Thymus (tissue), 11 donors: Measurements from ENCODE around the gene MRPL23. TPM values are rescaled to one million over a fixed set of nuclear protein-coding genes. Genes with fewer than 3 reads are reported as not detected.

ENCODE experiments used
- DNase-seq, 9 donors: peaks; one replicate each; pipeline ENCODE4 v3.0.0-alpha.2; 2013; ENCODE audit warnings: low spot score in 9 of 9, low read depth in 6 of 9, missing footprints in 1 of 9
- H3K27ac ChIP-seq, 2 donors: one replicate each; pipeline ENCODE4 v1.5.1; 2013; ENCODE audit warnings: control low read depth in 1 of 2, low read depth in 1 of 2, low read length in 1 of 2, mild to moderate bottlenecking in 1 of 2, moderate library complexity in 1 of 2
- H3K27me3 ChIP-seq, 2 donors: one replicate each; pipeline ENCODE4 v1.5.1; 2013; ENCODE audit warnings: low read length in 1 of 2; ENCODE audit not compliant: control insufficient read depth in 2 of 2, insufficient read depth in 1 of 2
- H3K36me3 ChIP-seq, 2 donors: one replicate each; pipeline ENCODE4 v1.5.1; 2013; ENCODE audit warnings: low read length in 1 of 2, mild to moderate bottlenecking in 1 of 2, moderate library complexity in 1 of 2; ENCODE audit not compliant: control insufficient read depth in 2 of 2, insufficient read depth in 2 of 2
- H3K4me1 ChIP-seq, 2 donors: one replicate each; pipeline ENCODE4 v1.5.1; 2013; ENCODE audit warnings: low read length in 2 of 2; ENCODE audit not compliant: control insufficient read depth in 2 of 2, insufficient read depth in 2 of 2
- H3K4me3 ChIP-seq, 2 donors: one replicate each; pipeline ENCODE4 v1.5.1; 2013; ENCODE audit warnings: low read length in 2 of 2, control low read depth in 1 of 2, mild to moderate bottlenecking in 1 of 2
- H3K9me3 ChIP-seq, 2 donors: one replicate each; pipeline ENCODE4 v1.5.1; 2013; ENCODE audit warnings: low read length in 1 of 2, mild to moderate bottlenecking in 1 of 2; ENCODE audit not compliant: control insufficient read depth in 2 of 2, insufficient read depth in 1 of 2
- WGBS: extraction: QIAGEN DNeasy Blood & Tissue Kit; methylation state at CpG from one replicate; pipeline ENCODE4 v1.1.7; 2013; 5-methylcytosine and 5-hydroxymethylcytosine counted together
- polyA plus RNA-seq: library from polyadenylated mRNA; stranded (reverse); fragments of 200-250 nt; gene quantifications from one replicate; pipeline ENCODE4 v1.2.3, GENCODE V29; 2013
- total RNA-seq: library from RNA; stranded (reverse); fragments of 120-200 nt; gene quantifications from one replicate; pipeline ENCODE4 v1.2.4, GENCODE V29; 2013
- donor health status: healthy.

Gene MRPL23
- total and polyA plus RNA-seq, 2 donors = 62.8 to 75.9 TPM

DNA sequence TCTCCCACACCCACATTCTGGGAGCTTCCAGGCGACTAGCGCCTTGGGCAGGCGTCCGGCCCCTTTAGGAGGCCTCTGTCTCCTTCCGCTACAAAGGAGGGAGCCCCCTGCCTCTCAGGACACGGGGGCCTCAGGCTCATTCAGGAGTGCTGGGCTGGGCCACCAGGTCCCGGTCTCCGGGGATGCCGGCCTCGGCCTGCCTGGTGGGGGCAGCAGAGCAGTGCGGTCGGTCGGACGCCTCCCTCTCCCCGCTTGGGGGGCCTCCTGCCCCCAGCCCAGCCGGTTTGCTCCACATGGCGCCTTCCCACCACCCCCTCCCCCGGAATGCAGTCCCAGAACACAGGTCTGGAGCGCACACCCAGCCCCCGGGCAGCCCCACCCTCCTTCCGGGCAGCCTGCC, 21.9 kb downstream of the MRPL23 start:
- WGBS = no CpG with 5 or more reads among the region's 21 CpGs
- no peak overlapping the region for H3K27ac ChIP-seq

DNA sequence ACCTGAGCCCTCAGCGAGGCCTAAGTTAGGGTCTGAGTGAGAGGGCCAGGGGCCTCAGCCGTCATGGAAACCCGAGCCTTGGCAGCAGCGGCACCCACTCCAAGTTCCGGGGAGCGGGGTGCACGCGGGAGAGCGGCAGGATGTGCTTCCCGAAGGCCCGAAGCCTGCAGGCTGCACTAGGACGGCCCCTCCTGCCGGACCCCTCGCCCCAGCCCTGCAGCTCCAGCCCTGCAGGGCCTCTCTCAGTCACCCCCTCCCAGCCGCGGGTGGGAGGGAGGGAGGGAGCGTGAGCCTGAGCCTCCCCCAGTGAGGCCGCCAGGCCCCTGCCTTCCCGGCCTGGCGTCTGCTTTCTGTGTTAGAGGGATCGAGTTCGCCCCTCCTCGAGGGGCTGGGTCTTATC, 22.6 kb downstream of the MRPL23 start:
- H3K4me1 ChIP-seq = no peaks in the 10 kb centered on the region
- no peak overlapping the region for H3K27ac ChIP-seq
- H3K4me3 ChIP-seq = no peak overlapping the region
- no peaks in the 10 kb centered on the region for H3K9me3 ChIP-seq
- no CpG with 5 or more reads among the region's 23 CpGs for WGBS
- DNase-seq = no peak
- H3K36me3 ChIP-seq = no peaks in the 10 kb centered on the region
- no peaks in the 10 kb centered on the region for H3K27me3 ChIP-seq

More for the DNA sequence above, 21.9 kb downstream of the MRPL23 start:
- Histone ChIP-seq H3K9me3 (no peaks in the 10 kb centered on the region), H3K27me3 (no peaks in the 10 kb centered on the region), H3K4me1 (no peaks in the 10 kb centered on the region), H3K36me3 (no peaks in the 10 kb centered on the region), H3K4me3 (no peak overlapping the region)
- no peak for DNase-seq

DNA sequence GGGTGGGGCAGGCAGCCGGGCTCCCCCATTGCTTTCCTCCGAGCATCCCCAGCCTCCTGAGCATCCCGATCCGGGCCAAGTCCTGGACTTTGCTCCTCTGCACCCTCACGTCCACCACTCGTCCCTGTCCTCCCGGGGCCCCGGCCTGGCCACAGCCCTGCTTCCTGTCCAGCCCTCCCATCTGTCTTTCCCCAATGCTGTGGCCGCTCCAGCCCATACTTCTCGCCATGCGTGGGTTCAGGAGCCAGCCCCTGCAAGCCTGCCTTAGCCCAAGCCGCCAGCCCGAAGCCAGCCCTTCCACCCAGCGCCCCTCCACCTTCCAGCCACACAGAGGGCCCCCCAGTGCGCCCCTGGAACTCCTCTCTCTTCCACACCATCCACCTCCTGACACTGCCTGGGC, 23.8 kb downstream of the MRPL23 start:
- Histone ChIP-seq H3K27ac (no peak overlapping the region), H3K36me3 (no peaks in the 10 kb centered on the region), H3K9me3 (no peaks in the 10 kb centered on the region), H3K27me3 (no peaks in the 10 kb centered on the region), H3K4me3 (no peak overlapping the region), H3K4me1 (no peaks in the 10 kb centered on the region)
- DNase-seq = no peak
- WGBS = 98% methylated on average over 10 of the region's 15 CpGs

DNA sequence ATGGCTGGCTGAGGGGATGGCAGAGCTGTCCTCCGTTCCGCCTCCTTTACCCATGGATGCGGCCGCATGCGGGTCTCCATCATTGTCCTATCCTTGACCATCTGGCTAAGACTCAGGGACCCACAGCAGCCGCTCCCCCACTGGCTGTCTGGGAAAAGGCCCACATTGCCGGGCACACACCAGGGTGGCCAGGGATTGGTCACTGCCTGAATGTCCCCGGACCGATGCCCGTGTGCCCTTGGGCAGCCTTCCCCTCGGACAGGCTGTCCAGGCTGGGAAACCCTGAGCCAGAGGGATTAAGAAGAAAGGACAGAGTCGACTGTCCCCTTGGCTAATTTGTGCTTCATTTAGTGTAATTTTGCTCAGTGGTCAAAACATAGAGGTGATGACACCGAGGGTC, 28.1 kb downstream of the MRPL23 start:
- no CpG with 5 or more reads among the region's 13 CpGs for WGBS
- Histone ChIP-seq H3K36me3 (no peaks in the 10 kb centered on the region), H3K27me3 (no peaks in the 10 kb centered on the region), H3K9me3 (no peaks in the 10 kb centered on the region), H3K27ac (no peak overlapping the region), H3K4me1 (no peaks in the 10 kb centered on the region), H3K4me3 (no peak overlapping the region)
- no peak for DNase-seq

DNA sequence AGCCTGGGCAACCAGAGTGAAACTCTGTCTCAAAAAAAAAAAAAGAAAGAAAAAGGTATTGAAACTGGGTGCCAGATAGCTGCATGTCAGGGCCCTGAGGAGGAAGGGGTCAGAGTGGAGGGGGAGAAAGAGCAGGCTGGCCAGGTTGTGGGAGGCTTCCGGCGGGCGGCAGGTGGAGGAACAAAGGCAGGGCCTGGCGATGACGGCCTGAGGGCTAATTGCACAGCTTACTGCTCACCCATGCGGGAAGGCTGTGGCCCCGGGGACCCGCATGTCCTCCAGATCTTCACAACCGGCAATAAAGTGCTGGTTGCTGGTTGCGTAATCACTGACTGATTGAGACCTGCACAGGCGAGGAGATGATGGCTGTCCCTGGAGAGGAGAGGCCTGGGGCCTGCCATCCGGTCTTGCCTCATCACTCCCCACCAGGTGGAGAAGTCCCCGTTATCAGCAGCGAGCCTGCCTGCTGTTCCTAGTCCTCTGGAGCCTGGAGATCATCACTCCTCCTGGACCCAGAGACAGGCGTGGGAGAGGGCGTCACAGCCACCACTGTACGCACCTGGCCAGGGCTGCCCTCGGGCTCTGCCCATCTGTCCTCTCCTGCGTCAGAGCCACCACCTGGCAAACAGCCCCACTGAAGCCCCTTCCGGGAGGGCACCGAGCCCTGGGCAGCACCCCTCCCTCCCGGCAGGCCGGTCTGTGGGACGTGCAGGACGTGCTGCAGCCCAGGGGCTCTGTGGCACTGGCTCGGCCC, 31.8 kb downstream of the MRPL23 start:
- 87% methylated on average over 10 of the region's 26 CpGs for WGBS
- DNase-seq = no peak
- Histone ChIP-seq H3K9me3 (no peaks in the 10 kb centered on the region), H3K27ac (no peak overlapping the region), H3K27me3 (no peaks in the 10 kb centered on the region), H3K4me3 (no peak overlapping the region), H3K4me1 (no peaks in the 10 kb centered on the region), H3K36me3 (no peaks in the 10 kb centered on the region)

DNA sequence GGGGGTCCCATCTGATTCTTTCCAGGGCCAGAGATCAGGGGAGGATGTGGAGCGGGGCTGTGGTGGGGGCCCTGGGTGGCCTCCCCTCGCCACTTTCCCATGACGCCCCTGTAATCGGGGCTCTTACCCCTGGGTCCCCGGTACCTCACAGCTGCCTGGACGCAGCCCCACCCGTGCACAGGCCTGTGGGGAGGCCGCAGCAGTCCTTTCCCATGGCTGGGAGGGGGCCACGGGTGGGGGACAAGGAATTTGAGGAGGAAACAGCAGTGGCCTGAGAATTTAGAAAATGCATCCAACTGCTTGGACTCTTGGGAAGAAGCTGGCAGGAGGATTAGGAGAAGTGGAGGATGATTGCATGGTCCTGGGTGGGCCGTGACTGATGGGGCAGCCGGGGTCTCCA, 32.5 kb downstream of the MRPL23 start:
- 100% methylated on average over 5 of the region's 11 CpGs for WGBS
- H3K27ac ChIP-seq = no peak overlapping the region
- H3K27me3 ChIP-seq = no peaks in the 10 kb centered on the region
- no peaks in the 10 kb centered on the region for H3K36me3 ChIP-seq
- no peaks in the 10 kb centered on the region for H3K4me1 ChIP-seq
- no peak overlapping the region for H3K4me3 ChIP-seq
- no peak for DNase-seq
- no peaks in the 10 kb centered on the region for H3K9me3 ChIP-seq

DNA sequence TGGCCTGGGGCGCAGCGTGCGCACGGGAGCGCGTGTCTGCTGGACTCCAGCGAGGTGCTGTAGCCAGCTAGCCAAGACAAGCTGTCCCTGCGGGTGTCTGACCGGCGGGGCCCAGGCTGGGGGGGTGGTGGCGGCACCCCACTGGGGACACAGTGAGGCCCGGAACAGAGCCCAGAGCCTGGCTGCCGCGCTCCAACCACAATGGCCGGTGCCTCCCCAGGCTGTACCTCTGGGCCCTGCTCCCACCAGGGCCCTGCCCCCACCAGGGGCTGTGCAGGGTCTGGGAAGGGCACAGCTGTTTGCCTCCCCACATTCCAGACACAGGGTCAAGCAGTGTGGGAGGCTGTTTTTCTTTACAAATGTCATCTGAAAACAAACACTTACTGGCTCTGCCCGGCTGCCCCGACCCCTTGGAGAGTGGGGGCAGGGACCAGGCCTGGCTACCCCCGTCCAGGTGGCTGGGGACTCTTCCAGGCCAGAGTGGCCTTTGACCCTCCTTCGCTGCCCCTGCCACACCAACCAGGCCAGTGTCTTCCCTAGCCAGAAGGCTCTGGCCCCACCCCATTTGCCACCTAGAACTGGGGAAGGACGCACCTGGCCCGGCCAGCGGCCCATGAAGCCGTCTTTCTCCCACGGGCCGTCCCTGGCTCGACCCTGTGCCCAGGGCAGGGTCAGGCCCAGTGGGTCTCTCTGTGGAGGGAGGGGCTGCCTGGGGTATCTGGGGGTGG, 35.9 kb downstream of the MRPL23 start:
- DNase-seq = no peak
- H3K36me3 ChIP-seq = no peaks in the 10 kb centered on the region
- H3K27me3 ChIP-seq = no peaks in the 10 kb centered on the region
- H3K4me1 ChIP-seq = no peaks in the 10 kb centered on the region
- WGBS = no CpG with 5 or more reads among the region's 26 CpGs
- no peak overlapping the region for H3K4me3 ChIP-seq
- no peaks in the 10 kb centered on the region for H3K9me3 ChIP-seq
- no peak overlapping the region for H3K27ac ChIP-seq

DNA sequence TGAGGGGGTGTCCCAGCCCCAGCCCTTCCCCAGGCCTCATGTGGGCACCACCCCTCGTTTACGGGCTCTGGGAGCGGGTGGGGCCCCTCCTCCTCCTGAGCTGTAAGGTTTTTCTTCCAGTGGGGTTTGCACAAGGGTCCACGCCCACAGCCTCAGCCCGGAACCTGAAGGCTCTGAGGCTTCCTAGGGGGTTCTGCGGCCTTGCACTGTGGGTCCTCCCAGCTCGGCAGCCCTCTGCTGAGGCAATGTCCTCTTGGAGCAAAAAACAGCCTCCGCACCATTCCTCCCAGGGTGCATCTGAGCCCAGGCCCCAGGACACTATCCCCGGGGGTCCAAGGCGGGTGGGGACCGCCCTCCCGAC, 36.4 kb downstream of the MRPL23 start:
- H3K4me1 ChIP-seq = no peaks in the 10 kb centered on the region
- H3K9me3 ChIP-seq = no peaks in the 10 kb centered on the region
- H3K4me3 ChIP-seq = no peak overlapping the region
- H3K27ac ChIP-seq = no peak overlapping the region
- 93% methylated on average over 12 of the region's 12 CpGs for WGBS
- H3K36me3 ChIP-seq = no peaks in the 10 kb centered on the region
- no peak for DNase-seq
- H3K27me3 ChIP-seq = no peaks in the 10 kb centered on the region

DNA sequence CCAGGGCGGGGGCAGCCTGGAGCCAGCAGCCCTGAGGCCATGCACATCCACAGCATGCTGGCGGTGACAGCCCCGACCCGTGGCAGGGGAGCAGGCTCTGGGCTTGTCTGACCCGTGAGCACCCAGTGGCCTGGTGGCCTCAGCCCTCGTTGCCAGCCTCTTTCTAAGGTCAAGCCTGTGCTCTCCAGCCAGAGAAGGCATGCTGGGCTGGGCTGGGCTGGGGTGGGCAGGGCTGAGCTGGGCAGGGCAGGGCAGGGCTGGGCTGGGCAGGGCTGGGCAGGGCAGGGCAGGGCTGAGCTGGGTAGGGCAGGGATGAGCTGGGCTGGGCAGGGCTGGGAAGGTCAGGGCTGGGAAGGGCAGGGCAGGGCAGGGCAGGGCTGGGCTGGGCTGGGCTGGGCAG, 39.9 kb downstream of the MRPL23 start:
- Histone ChIP-seq H3K4me1 (no peaks in the 10 kb centered on the region), H3K27me3 (no peaks in the 10 kb centered on the region), H3K4me3 (no peak overlapping the region), H3K36me3 (no peaks in the 10 kb centered on the region), H3K27ac (no peak overlapping the region), H3K9me3 (no peaks in the 10 kb centered on the region)
- no CpG with 5 or more reads among the region's 6 CpGs for WGBS
- no peak for DNase-seq
